GM12878 (cell line): ENCODE data around the gene FDXACB1.

Source experiments
- CTCF ChIP-seq, 3 experiments: IDR thresholded peaks in 2 of 3; conservative IDR thresholded peaks in 1 of 3; 2 replicates each; pipeline ENCODE4 v1.5.1; 2011; ENCODE audit warnings: low read depth in 3 of 3, low read length in 3 of 3, mild to moderate bottlenecking in 3 of 3, control low read depth in 2 of 3, moderate library complexity in 2 of 3, inconsistent platforms in 1 of 3, mixed read lengths in 1 of 3; ENCODE audit not compliant: control insufficient read depth in 2 of 3, insufficient read depth in 1 of 3; ENCODE audit errors: extremely low read depth in 1 of 3
- EZH2 ChIP-seq: IDR thresholded peaks from 2 replicates; pipeline ENCODE4 v1.6.1; 2012; ENCODE audit warnings: low read depth, mild to moderate bottlenecking, control low read depth, inconsistent platforms, low read length, borderline replicate concordance; ENCODE audit not compliant: control insufficient read depth
- FOS ChIP-seq: IDR thresholded peaks from 3 replicates; pipeline ENCODE4 v1.6.1; 2011; ENCODE audit warnings: borderline replicate concordance; ENCODE audit not compliant: insufficient read length; ENCODE audit errors: extremely low read depth
- POLR2AphosphoS5 ChIP-seq: IDR thresholded peaks from 2 replicates; pipeline ENCODE4 v1.6.1; 2011; ENCODE audit warnings: mild to moderate bottlenecking, low read length, inconsistent platforms
- SIN3A ChIP-seq: IDR thresholded peaks from 2 replicates; pipeline ENCODE4 v1.6.1; 2012; ENCODE audit warnings: low read depth, low read length, improper control_type of control experiment
- SMC3 ChIP-seq: IDR thresholded peaks from 2 replicates; pipeline ENCODE4 v1.6.1; 2011; ENCODE audit warnings: low read length, improper control_type of control experiment, borderline replicate concordance
- SP1 ChIP-seq: IDR thresholded peaks from one replicate; pipeline ENCODE4 v1.6.1; 2011; ENCODE audit warnings: low read depth, low read length
- ZNF274 ChIP-seq: IDR thresholded peaks from one replicate; pipeline ENCODE4 v1.8.0; 2011; ENCODE audit not compliant: insufficient read length, insufficient read depth

GRCh38 chr11:111837366-111837891 lies 41.5 kb downstream of the FDXACB1 start:
- TF ChIP-seq SIN3A (no peak), SP1 (no peak), ZNF274 (no peak), FOS (no peak), CTCF (IDR thresholded peaks at IDR 0.05 in 2 of 3, conservative IDR thresholded peaks at IDR 0.05 in 1 of 3; ENCODE audit: control insufficient read depth in 2 of 3, extremely low read depth in 1 of 3, insufficient read depth in 1 of 3, low read depth in 3 of 3, low read length in 3 of 3) (no peak), EZH2 (no peak), SMC3 (no peak), POLR2AphosphoS5 (no peak)
